Thyroid gland (tissue), 4 donors: ENCODE results near the gene FMC1. TPM values are rescaled to one million over a fixed set of nuclear protein-coding genes. Genes with fewer than 3 reads are reported as not detected.
A peak's percentile ranks its signal among the peaks of the same experiment; 100 is the strongest.

Experiments used
- DNase-seq, 2 donors: peaks; one replicate each; pipeline ENCODE4 v3.0.0-alpha.2; 2019
- H3K27ac ChIP-seq, 3 donors: fragments of 200-600 bp; sonication (generic); 1 replicate in 2 of 3; 2 replicates in 1 of 3; pipeline ENCODE4 v1.5.1; 2016 to 2019; ENCODE audit warnings: mild to moderate bottlenecking in 1 of 3, moderate library complexity in 1 of 3
- H3K27me3 ChIP-seq: fragments of 200-600 bp; sonication (generic); one replicate; pipeline ENCODE4 v1.5.1; 2019
- H3K36me3 ChIP-seq, 2 donors: fragments of 200-600 bp; sonication (generic); one replicate each; pipeline ENCODE4 v1.5.1; 2016 to 2019
- H3K4me1 ChIP-seq, 2 donors: fragments of 200-600 bp; sonication (generic); one replicate each; pipeline ENCODE4 v1.5.1; 2017 to 2019
- H3K4me3 ChIP-seq, 3 donors: fragments of 200-600 bp; sonication (generic); replicated peaks in 1 of 3; 1 replicate in 2 of 3; 2 replicates in 1 of 3; pipeline ENCODE4 v1.5.1; 2016; ENCODE audit warnings: mild to moderate bottlenecking in 1 of 3
- H3K9me3 ChIP-seq: fragments of 200-600 bp; sonication (generic); one replicate; pipeline ENCODE4 v1.5.1; 2017
- CTCF ChIP-seq, 6 experiments: fragments of 200-600 bp in 3 of 6; fragments of 450-650 bp in 3 of 6; sonication (generic) in 3 of 6; IDR thresholded peaks; one replicate each; pipeline ENCODE4 v1.5.1; 2016 to 2019; ENCODE audit warnings: antibody characterized with exemption in 6 of 6, mild to moderate bottlenecking in 2 of 6, inconsistent platforms in 1 of 6, moderate library complexity in 1 of 6
- POLR2A ChIP-seq, 2 donors: fragments of 450-650 bp; IDR thresholded peaks; one replicate each; pipeline ENCODE4 v1.6.1; 2017; ENCODE audit warnings: antibody characterized with exemption in 2 of 2, mild to moderate bottlenecking in 2 of 2, moderate library complexity in 1 of 2
- WGBS, 2 donors: methylation state at CpG; one replicate each; pipeline ENCODE4 v1.1.5; 2017; 5-methylcytosine and 5-hydroxymethylcytosine counted together
- intact Hi-C: fragments of 100-400 bp; cut with DNase I; formaldehyde crosslinking; loops from one replicate; pipeline ENCODE4 v1.15.1; 2023
- total RNA-seq, 4 donors: library from RNA; depleted of rRNA; stranded (reverse); fragments of >200 nt; gene quantifications; one replicate each; pipeline ENCODE4 v1.2.3, GENCODE V29; 2016

The FMC1 gene
- total RNA-seq, 4 donors from 2014 or later = 11.9 to 26.4 (median 23.0) TPM

DNA sequence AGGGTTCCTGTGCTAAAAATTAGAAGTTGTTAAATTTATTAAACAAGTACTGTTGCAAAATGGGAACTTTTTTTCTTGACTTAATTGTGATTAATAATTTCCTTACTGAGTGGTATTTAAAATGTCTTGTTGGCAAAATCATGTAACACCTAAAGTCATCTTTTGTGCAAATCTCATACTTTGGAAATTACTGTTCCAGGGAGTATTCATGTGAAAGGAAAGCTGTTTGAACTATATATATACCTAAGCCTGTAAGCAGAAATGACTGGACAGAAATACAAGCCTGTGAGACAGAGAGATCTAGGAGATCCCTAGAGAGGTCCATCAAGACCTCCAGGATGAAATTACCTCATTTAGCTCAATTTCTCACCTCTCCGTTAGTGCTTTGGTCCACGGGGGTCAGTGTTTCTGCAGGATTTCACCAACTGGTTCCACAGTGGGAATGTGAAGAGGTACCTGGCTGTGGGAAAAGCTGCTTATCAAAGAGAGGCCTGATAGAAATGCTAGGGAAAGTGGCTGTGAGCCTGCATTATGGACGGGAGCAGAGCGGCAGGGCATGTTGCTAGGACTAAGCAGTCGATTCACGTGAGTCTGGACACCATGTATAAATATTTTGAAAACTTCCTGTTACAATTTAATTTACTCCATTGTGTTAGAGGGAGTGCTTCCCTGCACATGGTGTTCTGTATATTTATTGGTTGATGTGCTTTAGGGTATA lies 26.5 kb downstream of the FMC1 start:
- WGBS, 2 donors = 85 to 91% methylated on average over 6 of the region's 6 CpGs
- Histone ChIP-seq H3K4me1 (peaks cover 72 to 80% of the 10 kb centered on the region in 2 donors), H3K9me3 (no peaks in the 10 kb centered on the region), H3K4me3 (no peak overlapping the region), H3K27ac (no peak overlapping the region), H3K27me3 (no peaks in the 10 kb centered on the region), H3K36me3 (peaks cover 0 to 5% of the 10 kb centered on the region in 2 donors)
- TF ChIP-seq CTCF (IDR thresholded peaks at IDR 0.05) (no peak), POLR2A (IDR thresholded peaks at IDR 0.05) (no peak)
- DNase-seq = no peak
- intact Hi-C loops = loop anchor here (10.0 kb wide), 1 partner anchor 47 kb away; no protein-coding TSS in a partner anchor

DNA sequence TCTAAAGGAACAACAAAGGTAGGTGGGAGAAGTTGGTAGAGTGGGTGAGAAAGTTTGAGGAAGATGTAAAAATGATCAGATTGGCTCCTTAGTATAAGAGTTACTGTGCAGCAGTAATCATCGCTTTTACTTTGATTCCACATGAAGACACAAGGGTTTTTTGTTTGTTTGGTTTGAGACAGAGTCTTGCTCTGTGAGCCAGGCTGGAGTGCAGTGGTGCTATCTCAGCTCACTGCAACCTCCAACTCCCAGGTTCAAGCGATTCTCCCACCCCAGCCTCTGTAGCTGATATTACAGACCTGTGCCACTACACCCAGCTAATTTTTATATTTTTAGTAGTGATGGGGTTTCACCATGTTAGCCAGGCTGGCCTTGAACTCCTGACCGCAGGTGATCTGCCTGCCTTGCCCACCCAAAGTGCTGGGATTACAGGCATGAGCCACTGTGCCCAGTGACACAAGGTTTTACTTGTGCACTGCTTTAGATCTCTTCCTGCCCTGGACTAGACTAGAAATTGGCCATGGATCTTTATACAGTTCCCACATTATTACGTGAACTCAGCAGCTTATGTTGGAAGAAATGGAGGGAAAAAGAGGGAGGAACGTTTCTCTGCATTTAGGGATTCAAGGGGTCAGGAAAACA lies 29.3 kb downstream of the FMC1 start:
- Histone ChIP-seq H3K27me3 (no peaks in the 10 kb centered on the region), H3K27ac (peak overlapping the region; percentile 18 to 39 (median 33)), H3K9me3 (no peaks in the 10 kb centered on the region), H3K4me1 (peaks cover 63 to 67% of the 10 kb centered on the region in 2 donors), H3K36me3 (peaks cover 0 to 3% of the 10 kb centered on the region in 2 donors), H3K4me3 (no peak overlapping the region)
- TF ChIP-seq POLR2A (IDR thresholded peaks at IDR 0.05) (no peak), CTCF (IDR thresholded peaks at IDR 0.05) (no peak)
- 55 to 61% methylated on average over 5 of the region's 5 CpGs for WGBS, 2 donors
- peak in 1 of 2 donors; percentile 35 for DNase-seq
- intact Hi-C loops = no loop called here

GRCh38 chr7:139370943-139371313 lies 29.8 kb downstream of the FMC1 start:
- no peaks in the 10 kb centered on the region for H3K27me3 ChIP-seq
- peak overlapping the region in 2 of 3 donors; percentile 18 to 39 for H3K27ac ChIP-seq
- no peak for DNase-seq
- H3K4me1 ChIP-seq = peaks cover 58 to 62% of the 10 kb centered on the region in 2 donors
- TF ChIP-seq POLR2A (IDR thresholded peaks at IDR 0.05) = no peak
- TF ChIP-seq CTCF (IDR thresholded peaks at IDR 0.05) = no peak
- intact Hi-C loops = no loop called here
- 75 to 81% methylated on average over 1 of the region's 1 CpG for WGBS, 2 donors
- H3K9me3 ChIP-seq = no peaks in the 10 kb centered on the region
- no peaks in the 10 kb centered on the region for H3K36me3 ChIP-seq
- H3K4me3 ChIP-seq = no peak overlapping the region

DNA sequence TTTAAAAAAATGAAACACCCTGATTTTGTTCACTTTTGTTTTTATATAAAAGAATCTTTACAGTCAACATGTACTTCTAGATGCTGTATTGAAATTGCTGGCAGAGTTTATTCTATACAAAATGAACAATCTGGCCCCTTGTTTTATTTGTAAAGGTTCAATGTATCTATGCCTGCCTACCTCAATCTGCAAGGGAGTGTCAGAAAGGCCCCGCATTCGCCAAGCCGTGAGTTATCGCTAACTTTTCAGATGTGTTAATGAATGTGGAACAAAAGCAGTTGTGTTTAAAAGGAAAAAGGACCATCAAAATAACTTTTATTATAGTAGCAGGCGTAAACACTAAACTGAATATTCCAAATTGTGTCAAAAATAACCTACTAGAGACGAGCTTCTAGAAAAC lies 33.1 kb downstream of the FMC1 start:
- Histone ChIP-seq H3K4me1 (peaks cover 33 to 43% of the 10 kb centered on the region in 2 donors), H3K9me3 (no peaks in the 10 kb centered on the region), H3K4me3 (no peak overlapping the region), H3K27me3 (no peaks in the 10 kb centered on the region), H3K27ac (no peak overlapping the region), H3K36me3 (peaks cover 15 to 20% of the 10 kb centered on the region in 2 donors)
- no peak for DNase-seq
- WGBS, 2 donors = 93 to 95% methylated on average over 6 of the region's 6 CpGs
- intact Hi-C loops = no loop called here
- TF ChIP-seq CTCF (IDR thresholded peaks at IDR 0.05) = no peak
- no peak for TF ChIP-seq POLR2A (IDR thresholded peaks at IDR 0.05)

GRCh38 chr7:139382439-139382838 lies 41.3 kb downstream of the FMC1 start:
- H3K27me3 ChIP-seq = no peaks in the 10 kb centered on the region
- H3K9me3 ChIP-seq = no peaks in the 10 kb centered on the region
- H3K4me3 ChIP-seq = no peak overlapping the region
- TF ChIP-seq POLR2A (IDR thresholded peaks at IDR 0.05) (no peak), CTCF (IDR thresholded peaks at IDR 0.05) (no peak)
- peaks cover 8 to 11% of the 10 kb centered on the region in 2 donors for H3K4me1 ChIP-seq
- WGBS, 2 donors = 86 to 87% methylated on average over 6 of the region's 6 CpGs
- intact Hi-C loops = no loop called here
- H3K27ac ChIP-seq = peak overlapping the region in 1 of 3 donors; percentile 69
- DNase-seq = no peak
- peaks cover 16 to 26% of the 10 kb centered on the region in 2 donors for H3K36me3 ChIP-seq
